Measurements from ENCODE around the gene CLRN2. TPM values are rescaled to one million over a fixed set of nuclear protein-coding genes. Genes with fewer than 3 reads are reported as not detected.
"Not testable (repeated sequence)": the region's sequence is repeated elsewhere in the genome, so short reads cannot be mapped to it uniquely, and the experiment has no call there.

CLRN2 gene
- total RNA-seq, 1 experiment from 2014 or later, result not detected

GRCh38 chr4:17535242-17535641 lies 20.3 kb downstream of the CLRN2 start:
- no peaks in the 10 kb centered on the region for H3K9me3 Mint-ChIP-seq (ENCODE audit: unreplicated experiment)
- H3K9me3 ChIP-seq, result no peaks in the 10 kb centered on the region
- H3K4me1 ChIP-seq, result no peaks in the 10 kb centered on the region
- no peaks in the 10 kb centered on the region for H3K36me3 Mint-ChIP-seq (ENCODE audit: insufficient read depth, unreplicated experiment)
- no peak overlapping the region for H3K27ac Mint-ChIP-seq (ENCODE audit: unreplicated experiment)
- peaks cover 5% of the 10 kb centered on the region for H3K27me3 Mint-ChIP-seq (ENCODE audit: insufficient read depth, unreplicated experiment)
- no peaks in the 10 kb centered on the region for H3K4me1 Mint-ChIP-seq (ENCODE audit: low read depth, unreplicated experiment)
- ChIA-PET CTCF (no interaction called here), POLR2A (no interaction called here)
- no peak for TF ChIP-seq CTCF (IDR thresholded peaks at IDR 0.05; ENCODE audit: insufficient read depth in 1 of 2, low read depth in 1 of 2, low read length in 1 of 2, severe bottlenecking in 1 of 2, unreplicated experiment in 1 of 2)
- no peak overlapping the region for H3K4me3 Mint-ChIP-seq (ENCODE audit: unreplicated experiment)
- H3K4me3 ChIP-seq (ENCODE audit: low read depth, low read length), result no peak overlapping the region
- BruUV-seq (replicated peaks), result no TSS peak
- intact Hi-C loops (cut with micrococcal nuclease; ENCODE audit: unreplicated experiment), result no loop called here
- DNase-seq, result no peak
- no peaks in the 10 kb centered on the region for H3K27me3 ChIP-seq (replicated peaks; ENCODE audit: control insufficient read depth, insufficient read depth, low read length)
- H3K36me3 ChIP-seq (ENCODE audit: control insufficient read depth, insufficient read depth, low read length), result no peaks in the 10 kb centered on the region

- no peak overlapping the region for H3K4me3 ChIP-seq (ENCODE audit: low read depth, low read length)
- no peak overlapping the region for H3K27ac Mint-ChIP-seq (ENCODE audit: unreplicated experiment)
- TF ChIP-seq CTCF (IDR thresholded peaks at IDR 0.05; ENCODE audit: insufficient read depth in 1 of 2, low read depth in 1 of 2, low read length in 1 of 2, severe bottlenecking in 1 of 2, unreplicated experiment in 1 of 2), result no peak
- H3K9me3 ChIP-seq, result no peaks in the 10 kb centered on the region
- H3K4me3 Mint-ChIP-seq (ENCODE audit: unreplicated experiment), result no peak overlapping the region
- BruUV-seq (replicated peaks), result no TSS peak
- H3K4me1 Mint-ChIP-seq (ENCODE audit: low read depth, unreplicated experiment), result no peaks in the 10 kb centered on the region
- ChIA-PET POLR2A (no interaction called here), CTCF (no interaction called here)
- intact Hi-C loops (cut with micrococcal nuclease; ENCODE audit: unreplicated experiment), result no loop called here
- no peaks in the 10 kb centered on the region for H3K27me3 ChIP-seq (replicated peaks; ENCODE audit: control insufficient read depth, insufficient read depth, low read length)
- H3K4me1 ChIP-seq, result no peaks in the 10 kb centered on the region
- H3K27me3 Mint-ChIP-seq (ENCODE audit: insufficient read depth, unreplicated experiment), result peaks cover 5% of the 10 kb centered on the region
- no peaks in the 10 kb centered on the region for H3K36me3 ChIP-seq (ENCODE audit: control insufficient read depth, insufficient read depth, low read length)
- no peaks in the 10 kb centered on the region for H3K36me3 Mint-ChIP-seq (ENCODE audit: insufficient read depth, unreplicated experiment)
- H3K9me3 Mint-ChIP-seq (ENCODE audit: unreplicated experiment), result no peaks in the 10 kb centered on the region
- DNase-seq, result peak in 1 of 2 experiments; percentile 15
Observed at GRCh38 chr4:17535906-17536305, 20.9 kb downstream of the CLRN2 start.

DNA sequence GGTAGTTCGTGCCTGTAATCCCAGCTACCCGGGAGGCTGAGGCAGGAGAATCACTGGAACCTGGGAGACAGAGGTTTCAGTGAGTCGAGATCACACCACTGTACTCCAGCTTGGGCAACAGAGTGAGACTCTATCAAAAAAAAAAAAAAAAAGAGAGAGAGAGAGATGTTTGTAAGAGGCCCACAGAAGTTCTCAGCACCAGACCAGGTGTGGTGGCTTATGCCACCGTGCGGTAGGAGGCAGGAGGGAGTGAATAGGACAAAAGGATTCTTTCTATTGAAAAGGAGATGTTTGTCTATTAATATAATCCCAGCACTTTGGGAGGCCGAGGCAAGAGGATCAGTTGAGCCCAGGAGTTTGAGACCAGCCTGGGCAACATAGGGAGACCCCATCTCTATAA lies 22.1 kb downstream of the CLRN2 start:
- DNase-seq, result not testable (repeated sequence)

GRCh38 chr4:17544205-17544604 lies 29.2 kb downstream of the CLRN2 start:
- POLR2A ChIA-PET, result no interaction called here
- no peaks in the 10 kb centered on the region for H3K4me1 Mint-ChIP-seq (ENCODE audit: low read depth, unreplicated experiment)
- Histone ChIP-seq H3K36me3 (ENCODE audit: control insufficient read depth, insufficient read depth, low read length) (no peaks in the 10 kb centered on the region), H3K27me3 (replicated peaks; ENCODE audit: control insufficient read depth, insufficient read depth, low read length) (no peaks in the 10 kb centered on the region), H3K4me1 (no peaks in the 10 kb centered on the region), H3K9me3 (no peaks in the 10 kb centered on the region), H3K4me3 (ENCODE audit: low read depth, low read length) (no peak overlapping the region)
- TF ChIP-seq CTCF (IDR thresholded peaks at IDR 0.05; ENCODE audit: insufficient read depth in 1 of 2, low read depth in 1 of 2, low read length in 1 of 2, severe bottlenecking in 1 of 2, unreplicated experiment in 1 of 2), result no peak
- no peaks in the 10 kb centered on the region for H3K36me3 Mint-ChIP-seq (ENCODE audit: insufficient read depth, unreplicated experiment)
- H3K27ac Mint-ChIP-seq (ENCODE audit: unreplicated experiment), result no peak overlapping the region
- no peak for DNase-seq
- BruUV-seq (replicated peaks), result no TSS peak
- intact Hi-C loops (cut with micrococcal nuclease; ENCODE audit: unreplicated experiment), result no loop called here
- CTCF ChIA-PET, result no interaction called here
- no peak overlapping the region for H3K4me3 Mint-ChIP-seq (ENCODE audit: unreplicated experiment)
- no peaks in the 10 kb centered on the region for H3K9me3 Mint-ChIP-seq (ENCODE audit: unreplicated experiment)
- H3K27me3 Mint-ChIP-seq (ENCODE audit: insufficient read depth, unreplicated experiment), result peaks cover 6% of the 10 kb centered on the region

More for the DNA sequence above, 22.1 kb downstream of the CLRN2 start:
- H3K36me3 ChIP-seq (ENCODE audit: control insufficient read depth, insufficient read depth, low read length); CTCF ChIA-PET; H3K4me1 ChIP-seq; H3K4me3 ChIP-seq (ENCODE audit: low read depth, low read length); H3K27me3 Mint-ChIP-seq (ENCODE audit: insufficient read depth, unreplicated experiment); H3K4me1 Mint-ChIP-seq (ENCODE audit: low read depth, unreplicated experiment); H3K36me3 Mint-ChIP-seq (ENCODE audit: insufficient read depth, unreplicated experiment); BruUV-seq (replicated peaks); H3K27me3 ChIP-seq (replicated peaks; ENCODE audit: control insufficient read depth, insufficient read depth, low read length); H3K27ac Mint-ChIP-seq (ENCODE audit: unreplicated experiment); POLR2A ChIA-PET; H3K9me3 Mint-ChIP-seq (ENCODE audit: unreplicated experiment); H3K4me3 Mint-ChIP-seq (ENCODE audit: unreplicated experiment); H3K9me3 ChIP-seq: not testable (repeated sequence)
- intact Hi-C loops (cut with micrococcal nuclease; ENCODE audit: unreplicated experiment), result loop anchor here (1.0 kb wide), 1 partner anchor 25 kb away; the partner anchor contains the start of gene QDPR

Data from Caco-2 (cell line).